ENCODE measurements around the gene CD200.
A peak's percentile ranks its signal among the peaks of the same experiment; 100 is the strongest.
"Not testable (repeated sequence)": the region's sequence is repeated elsewhere in the genome, so short reads cannot be mapped to it uniquely, and the experiment has no call there.

CD200 gene

GRCh38 chr3:112362221-112362620 lies 29.3 kb downstream of the CD200 start:
- no peak for DNase-seq

- DNase-seq: no peak
Observed at GRCh38 chr3:112364291-112364690, 31.3 kb downstream of the CD200 start.

GRCh38 chr3:112365035-112365434 lies 32.1 kb downstream of the CD200 start:
- DNase-seq: no peak

- DNase-seq: no peak
Observed at GRCh38 chr3:112365636-112366035, 32.7 kb downstream of the CD200 start.

GRCh38 chr3:112366522-112366921 lies 33.6 kb downstream of the CD200 start:
- DNase-seq: no peak

GRCh38 chr3:112371569-112371968 lies 38.6 kb downstream of the CD200 start:
- DNase-seq: no peak

GRCh38 chr3:112372396-112372795 lies 39.4 kb downstream of the CD200 start:
- DNase-seq: no peak

GRCh38 chr3:112373476-112373875 lies 40.5 kb downstream of the CD200 start:
- no peak for DNase-seq

GRCh38 chr3:112373924-112374323 lies 41.0 kb downstream of the CD200 start:
- no peak for DNase-seq

- no peak for DNase-seq
Observed at GRCh38 chr3:112374333-112374734, 41.4 kb downstream of the CD200 start.

- DNase-seq: no peak
Observed at GRCh38 chr3:112375117-112375516, 42.2 kb downstream of the CD200 start.

GRCh38 chr3:112376241-112376911 lies 43.4 kb downstream of the CD200 start:
- no peak for DNase-seq

- no peak for DNase-seq
Observed at GRCh38 chr3:112376992-112377391, 44.0 kb downstream of the CD200 start.

- DNase-seq: no peak
Observed at GRCh38 chr3:112377568-112378071, 44.7 kb downstream of the CD200 start.

- not testable (repeated sequence) for DNase-seq
Observed at GRCh38 chr3:112378347-112378746, 45.4 kb downstream of the CD200 start.

- peak; percentile 0 for DNase-seq
Observed at GRCh38 chr3:112379020-112379690, 46.2 kb downstream of the CD200 start.

GRCh38 chr3:112381673-112382542 lies 49.0 kb downstream of the CD200 start:
- no peak for DNase-seq

GRCh38 chr3:112382543-112383160 lies 49.7 kb downstream of the CD200 start:
- DNase-seq: no peak

- no peak for DNase-seq
Observed at GRCh38 chr3:112384769-112385168, 51.8 kb downstream of the CD200 start.

GRCh38 chr3:112388972-112389371 lies 56.0 kb downstream of the CD200 start:
- no peak for DNase-seq

GRCh38 chr3:112389961-112390360 lies 57.0 kb downstream of the CD200 start:
- DNase-seq: no peak

- DNase-seq: no peak
Observed at GRCh38 chr3:112390783-112391641, 58.1 kb downstream of the CD200 start.
